ENCODE data around the gene FANCC.

GRCh38 chr9:95112436-95113280 lies 204.9 kb downstream of the FANCC start:
- no peak for TF ChIP-seq YY1 (IDR thresholded peaks at IDR 0.05; ENCODE audit: insufficient read depth, insufficient read length)
- no peak for TF ChIP-seq ZNF274 (IDR thresholded peaks at IDR 0.05; ENCODE audit: low read depth, low read length)
- TF ChIP-seq SUZ12 (IDR thresholded peaks at IDR 0.05; ENCODE audit: extremely low read depth, insufficient read depth, insufficient read length), result no peak
